H9 (cell line): ENCODE measurements around the gene TRIM28. TPM values are rescaled to one million over a fixed set of nuclear protein-coding genes. Genes with fewer than 3 reads are reported as not detected.
A peak's percentile ranks its signal among the peaks of the same experiment; 100 is the strongest.

Source experiments
- DNase-seq: peaks from one replicate; pipeline ENCODE4 v3.0.0-alpha.2; 2017
- H2AFZ ChIP-seq: one replicate; pipeline ENCODE4 v1.6.1; 2013; ENCODE audit warnings: mild to moderate bottlenecking, low read length, control low read depth, moderate library complexity
- H2AK5ac ChIP-seq: 2 replicates; pipeline ENCODE4 v1.6.1; 2013; ENCODE audit warnings: low read length, control low read depth, mixed read lengths; ENCODE audit not compliant: insufficient read length
- H2BK120ac ChIP-seq: one replicate; pipeline ENCODE4 v1.6.1; 2013; ENCODE audit warnings: low read depth, mild to moderate bottlenecking, low read length, control low read depth, inconsistent platforms; ENCODE audit not compliant: poor library complexity, severe bottlenecking
- H2BK12ac ChIP-seq: 2 replicates; pipeline ENCODE4 v1.6.1; 2013; ENCODE audit warnings: low read length, control low read depth, mixed read lengths, low read depth; ENCODE audit not compliant: insufficient read length
- H2BK15ac ChIP-seq: 2 replicates; pipeline ENCODE4 v1.6.1; 2013; ENCODE audit warnings: low read depth, low read length, control low read depth
- H2BK20ac ChIP-seq: one replicate; pipeline ENCODE4 v1.6.1; 2013; ENCODE audit warnings: low read depth, mild to moderate bottlenecking, low read length, control low read depth, inconsistent platforms; ENCODE audit not compliant: poor library complexity, severe bottlenecking
- H2BK5ac ChIP-seq: 2 replicates; pipeline ENCODE4 v1.6.1; 2013; ENCODE audit warnings: low read length, control low read depth, mixed read lengths; ENCODE audit not compliant: insufficient read length
- H3K14ac ChIP-seq: 2 replicates; pipeline ENCODE4 v1.6.1; 2013; ENCODE audit warnings: low read length, control low read depth; ENCODE audit not compliant: insufficient read depth
- H3K18ac ChIP-seq: 2 replicates; pipeline ENCODE4 v1.6.1; 2013; ENCODE audit warnings: low read depth, mild to moderate bottlenecking, mixed read lengths, low read length, control low read depth; ENCODE audit not compliant: insufficient read length
- H3K23ac ChIP-seq: 2 replicates; pipeline ENCODE4 v1.6.1; 2013; ENCODE audit warnings: low read length, control low read depth, mixed read lengths, low read depth; ENCODE audit not compliant: insufficient read length
- H3K23me2 ChIP-seq: 2 replicates; pipeline ENCODE4 v1.6.1; 2013; ENCODE audit warnings: low read depth, mild to moderate bottlenecking, mixed read lengths, low read length, control low read depth; ENCODE audit not compliant: insufficient read length, poor library complexity, severe bottlenecking
- H3K27ac ChIP-seq: 2 replicates; pipeline ENCODE4 v1.5.1; 2013; ENCODE audit warnings: low read length, control low read depth, mixed read lengths, low read depth; ENCODE audit not compliant: insufficient read length
- H3K27me3 ChIP-seq: 2 replicates; pipeline ENCODE4 v1.6.1; 2013; ENCODE audit warnings: low read length, control low read depth, inconsistent platforms; ENCODE audit not compliant: insufficient read depth
- H3K4ac ChIP-seq: 2 replicates; pipeline ENCODE4 v1.6.1; 2013; ENCODE audit warnings: low read depth, mild to moderate bottlenecking, control low read depth, inconsistent platforms, low read length, moderate library complexity
- H3K4me1 ChIP-seq: 2 replicates; pipeline ENCODE4 v1.6.1; 2013; ENCODE audit warnings: low read length, control low read depth, inconsistent platforms; ENCODE audit not compliant: insufficient read depth
- H3K4me2 ChIP-seq: 2 replicates; pipeline ENCODE4 v1.6.1; 2013; ENCODE audit warnings: low read length, control low read depth, mixed read lengths; ENCODE audit not compliant: insufficient read length, insufficient read depth
- H3K56ac ChIP-seq: 2 replicates; pipeline ENCODE4 v1.6.1; 2013; ENCODE audit warnings: low read depth, mild to moderate bottlenecking, mixed read lengths, low read length, control low read depth; ENCODE audit not compliant: insufficient read length
- H3K79me1 ChIP-seq: 2 replicates; pipeline ENCODE4 v1.6.1; 2013; ENCODE audit warnings: low read depth, mild to moderate bottlenecking, moderate library complexity, low read length, control low read depth, inconsistent platforms; ENCODE audit not compliant: insufficient read depth, poor library complexity, severe bottlenecking
- H3K79me2 ChIP-seq: 2 replicates; pipeline ENCODE4 v1.6.1; 2013; ENCODE audit warnings: low read length, control low read depth, inconsistent platforms; ENCODE audit not compliant: insufficient read depth
- H3K9ac ChIP-seq: 2 replicates; pipeline ENCODE4 v1.6.1; 2013; ENCODE audit warnings: low read length, control low read depth, mixed read lengths; ENCODE audit not compliant: insufficient read length; ENCODE audit errors: extremely low read depth
- H3K9me3 ChIP-seq: one replicate; pipeline ENCODE4 v1.6.1; 2013; ENCODE audit warnings: low read depth, low read length, inconsistent platforms; ENCODE audit not compliant: control insufficient read depth
- H3T11ph ChIP-seq: one replicate; pipeline ENCODE4 v1.6.1; 2013; ENCODE audit warnings: mild to moderate bottlenecking, low read length, control low read depth, inconsistent platforms
- H4K20me1 ChIP-seq: one replicate; pipeline ENCODE4 v1.6.1; 2013; ENCODE audit not compliant: control insufficient read depth, insufficient read length, insufficient read depth
- H4K5ac ChIP-seq: 2 replicates; pipeline ENCODE4 v1.6.1; 2013; ENCODE audit warnings: low read depth, mild to moderate bottlenecking, mixed read lengths, low read length, control low read depth; ENCODE audit not compliant: insufficient read length
- H4K8ac ChIP-seq: replicated peaks from 2 replicates; pipeline ENCODE4 v1.6.1; 2013; ENCODE audit warnings: low read length, control low read depth, mixed read lengths, low read depth; ENCODE audit not compliant: insufficient read length
- H4K91ac ChIP-seq: 2 replicates; pipeline ENCODE4 v1.6.1; 2013; ENCODE audit warnings: low read depth, mild to moderate bottlenecking, moderate library complexity, mixed read lengths, low read length, control low read depth; ENCODE audit not compliant: insufficient read length
- H3K27ac Mint-ChIP-seq, 3 experiments: 2 replicates in 2 of 3; 3 replicates in 1 of 3; pipeline ENCODE4 v1.8.0; 2020 to 2021; ENCODE audit warnings: mixed read lengths in 3 of 3, mild to moderate bottlenecking in 1 of 3, moderate library complexity in 1 of 3
- H3K27me3 Mint-ChIP-seq: 2 replicates; pipeline ENCODE4 v1.8.0; 2021; ENCODE audit warnings: low read depth, mild to moderate bottlenecking, moderate library complexity, mixed read lengths
- H3K36me3 Mint-ChIP-seq, 3 experiments: 2 replicates in 2 of 3; 3 replicates in 1 of 3; pipeline ENCODE4 v1.8.0; 2020 to 2021; ENCODE audit warnings: low read depth in 3 of 3, mixed read lengths in 3 of 3; ENCODE audit not compliant: insufficient read depth in 1 of 3
- H3K4me1 Mint-ChIP-seq, 2 experiments: 2 replicates each; pipeline ENCODE4 v1.8.0; 2020; ENCODE audit warnings: mixed read lengths in 2 of 2
- H3K4me3 Mint-ChIP-seq, 2 experiments: 2 replicates in 1 of 2; 3 replicates in 1 of 2; pipeline ENCODE4 v1.8.0; 2020 to 2021; ENCODE audit warnings: mild to moderate bottlenecking in 2 of 2, mixed read lengths in 2 of 2, moderate library complexity in 1 of 2
- H3K9me3 Mint-ChIP-seq, 2 experiments: 2 replicates in 1 of 2; 3 replicates in 1 of 2; pipeline ENCODE4 v1.8.0; 2020; ENCODE audit warnings: mild to moderate bottlenecking in 2 of 2, mixed read lengths in 2 of 2, moderate library complexity in 1 of 2
- WGBS: extraction: QIAGEN DNeasy Blood & Tissue Kit; methylation state at CpG from one replicate; pipeline ENCODE4 v1.1.7; 2013; ENCODE audit warnings: missing lambda C conversion rate, low lambda C conversion rate, mixed read lengths; ENCODE audit not compliant: insufficient read length; ENCODE audit errors: extremely low coverage; 5-methylcytosine and 5-hydroxymethylcytosine counted together
- total RNA-seq: library from RNA; stranded (reverse); gene quantifications from 2 replicates; pipeline ENCODE4 v1.2.1, GENCODE V29; 2021
- TF ChIP-seq, protein P1 (sequence below): fragments of 200-600 bp; sonication (generic); conservative IDR thresholded peaks from 3 replicates; pipeline ENCODE4 v1.8.0; 2021; ENCODE audit warnings: antibody characterized with exemption, mild to moderate bottlenecking

Gene TRIM28
- total RNA-seq, 1 experiment from 2014 or later, result 1,084 TPM

DNA sequence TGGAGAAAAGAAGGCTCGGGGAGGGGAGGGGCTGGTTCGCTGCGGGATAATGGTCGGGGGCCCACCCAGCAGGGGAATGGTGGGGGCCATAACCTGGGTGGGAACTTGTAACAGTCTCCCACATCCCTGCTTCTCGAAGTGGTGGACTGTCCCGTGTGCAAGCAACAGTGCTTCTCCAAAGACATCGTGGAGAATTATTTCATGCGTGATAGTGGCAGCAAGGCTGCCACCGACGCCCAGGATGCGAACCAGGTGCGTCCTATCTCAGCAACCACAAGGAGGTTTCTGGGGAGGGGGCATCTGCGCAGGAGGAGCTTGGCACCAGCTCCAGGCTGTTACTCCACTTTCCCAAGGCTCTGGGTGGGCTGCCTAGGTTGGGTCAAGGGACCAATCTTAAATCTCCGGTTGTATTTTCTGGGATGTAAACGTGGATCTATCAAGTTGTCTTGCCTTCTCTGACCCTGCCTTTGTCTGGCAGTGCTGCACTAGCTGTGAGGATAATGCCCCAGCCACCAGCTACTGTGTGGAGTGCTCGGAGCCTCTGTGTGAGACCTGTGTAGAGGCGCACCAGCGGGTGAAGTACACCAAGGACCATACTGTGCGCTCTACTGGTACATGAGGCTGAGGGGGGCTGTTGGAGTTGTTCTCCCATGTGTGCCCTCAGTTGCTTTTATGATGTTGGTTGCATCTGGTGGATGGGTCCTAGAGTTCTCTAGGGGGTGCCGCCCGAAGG, 1.6 kb downstream of the TRIM28 start:
- Histone ChIP-seq H3K27ac (no peak overlapping the region), H3K79me2 (peaks cover 26% of the 10 kb centered on the region), H3K56ac (no peak overlapping the region), H3K9me3 (no peaks in the 10 kb centered on the region), H3K4me1 (peaks cover 4% of the 10 kb centered on the region; the same call in 1 of the 2 replicates), H3K23ac (no peak overlapping the region), H2BK20ac (no peak overlapping the region), H3K9ac (peak overlapping the region; percentile 91), H3T11ph (no peak overlapping the region), H3K4ac (no peak overlapping the region), H3K79me1 (peaks cover 14% of the 10 kb centered on the region), H4K20me1 (peaks cover 7% of the 10 kb centered on the region), H2BK12ac (no peak overlapping the region), H3K27me3 (peaks cover 4% of the 10 kb centered on the region; the same call in 1 of the 2 replicates), H2BK120ac (no peak overlapping the region), H2BK15ac (no peak overlapping the region), H2AK5ac (no peak overlapping the region), H3K23me2 (peaks cover 11% of the 10 kb centered on the region), H3K4me2 (peak overlapping the region; percentile 99), H4K91ac (no peak overlapping the region), H2BK5ac (no peak overlapping the region), H4K8ac (no peak overlapping the region), H3K18ac (no peak overlapping the region), H2AFZ (no peak overlapping the region), H4K5ac (no peak overlapping the region), H3K14ac (no peak overlapping the region)
- TF ChIP-seq, protein P1, sequence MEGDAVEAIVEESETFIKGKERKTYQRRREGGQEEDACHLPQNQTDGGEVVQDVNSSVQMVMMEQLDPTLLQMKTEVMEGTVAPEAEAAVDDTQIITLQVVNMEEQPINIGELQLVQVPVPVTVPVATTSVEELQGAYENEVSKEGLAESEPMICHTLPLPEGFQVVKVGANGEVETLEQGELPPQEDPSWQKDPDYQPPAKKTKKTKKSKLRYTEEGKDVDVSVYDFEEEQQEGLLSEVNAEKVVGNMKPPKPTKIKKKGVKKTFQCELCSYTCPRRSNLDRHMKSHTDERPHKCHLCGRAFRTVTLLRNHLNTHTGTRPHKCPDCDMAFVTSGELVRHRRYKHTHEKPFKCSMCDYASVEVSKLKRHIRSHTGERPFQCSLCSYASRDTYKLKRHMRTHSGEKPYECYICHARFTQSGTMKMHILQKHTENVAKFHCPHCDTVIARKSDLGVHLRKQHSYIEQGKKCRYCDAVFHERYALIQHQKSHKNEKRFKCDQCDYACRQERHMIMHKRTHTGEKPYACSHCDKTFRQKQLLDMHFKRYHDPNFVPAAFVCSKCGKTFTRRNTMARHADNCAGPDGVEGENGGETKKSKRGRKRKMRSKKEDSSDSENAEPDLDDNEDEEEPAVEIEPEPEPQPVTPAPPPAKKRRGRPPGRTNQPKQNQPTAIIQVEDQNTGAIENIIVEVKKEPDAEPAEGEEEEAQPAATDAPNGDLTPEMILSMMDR, result no peak
- H3K27ac Mint-ChIP-seq, result peak overlapping the region; percentile 59 to 94 (median 94)
- H3K27me3 Mint-ChIP-seq, result peaks cover 24% of the 10 kb centered on the region
- peak overlapping the region; percentile 98 to 100 for H3K4me3 Mint-ChIP-seq
- no CpG with 5 or more reads among the region's 21 CpGs for WGBS
- peaks cover 17 to 18% of the 10 kb centered on the region in 2 experiments for H3K4me1 Mint-ChIP-seq
- peaks cover 49 to 56% (median 55%) of the 10 kb centered on the region in 3 experiments for H3K36me3 Mint-ChIP-seq
- DNase-seq, result no peak
- no peaks in the 10 kb centered on the region; a peak in 1 of 5 replicates for H3K9me3 Mint-ChIP-seq
